ENCODE data around the gene PTPN5.

The PTPN5 gene

GRCh38 chr11:18739685-18740084 is 51.9 kb downstream of the PTPN5 start:
- DNase-seq (ENCODE audit: low spot score) = no peak

- no peak for DNase-seq (ENCODE audit: low spot score)
These were observed 54.0 kb downstream of the PTPN5 start for GRCh38 chr11:18737642-18738041.

- no peak for DNase-seq (ENCODE audit: low spot score)
These were observed 54.9 kb downstream of the PTPN5 start for GRCh38 chr11:18736590-18737148.

- DNase-seq (ENCODE audit: low spot score) = no peak
These were observed 58.4 kb downstream of the PTPN5 start for GRCh38 chr11:18733202-18733601.

- DNase-seq (ENCODE audit: low spot score) = no peak
These were observed 59.4 kb downstream of the PTPN5 start for GRCh38 chr11:18731949-18732821.

- no peak for DNase-seq (ENCODE audit: low spot score)
These were observed 60.2 kb downstream of the PTPN5 start for GRCh38 chr11:18731441-18731840.

GRCh38 chr11:18730020-18730419 is 61.6 kb downstream of the PTPN5 start:
- no peak for DNase-seq (ENCODE audit: low spot score)

GRCh38 chr11:18729426-18729825 is 62.2 kb downstream of the PTPN5 start:
- no peak for DNase-seq (ENCODE audit: low spot score)

GRCh38 chr11:18728658-18729057 is 62.9 kb downstream of the PTPN5 start:
- DNase-seq (ENCODE audit: low spot score) = no peak

GRCh38 chr11:18727479-18728236 is 63.9 kb downstream of the PTPN5 start:
- no peak for DNase-seq (ENCODE audit: low spot score)

- DNase-seq (ENCODE audit: low spot score) = no peak
These were observed 65.6 kb downstream of the PTPN5 start, which contains the start of gene IGSF22 for GRCh38 chr11:18726040-18726439. TSS of gene IGSF22 (minus strand) at chr11:18726188. CDS start at chr11:18724236, 1,952 bp downstream.

GRCh38 chr11:18723991-18724390 is 67.6 kb downstream of the PTPN5 start:
- DNase-seq (ENCODE audit: low spot score) = peak; percentile 86

- no peak for DNase-seq (ENCODE audit: low spot score)
These were observed 69.3 kb downstream of the PTPN5 start for GRCh38 chr11:18722293-18722637.

GRCh38 chr11:18721561-18722292 is 69.9 kb downstream of the PTPN5 start:
- DNase-seq (ENCODE audit: low spot score) = no peak

- peak; percentile 74 for DNase-seq (ENCODE audit: low spot score)
These were observed 70.6 kb downstream of the PTPN5 start for GRCh38 chr11:18720808-18721560.

- no peak for DNase-seq (ENCODE audit: low spot score)
These were observed 71.3 kb downstream of the PTPN5 start for GRCh38 chr11:18720091-18720807.

GRCh38 chr11:18715476-18715875 is 76.1 kb downstream of the PTPN5 start:
- no peak for DNase-seq (ENCODE audit: low spot score)

- DNase-seq (ENCODE audit: low spot score) = no peak
These were observed 77.2 kb downstream of the PTPN5 start for GRCh38 chr11:18714443-18714780.

- no peak for DNase-seq (ENCODE audit: low spot score)
These were observed 77.8 kb downstream of the PTPN5 start for GRCh38 chr11:18713646-18714442.

- no peak for DNase-seq (ENCODE audit: low spot score)
These were observed 81.1 kb downstream of the PTPN5 start for GRCh38 chr11:18710545-18710944.

Measured in putamen (tissue), 1 donor.